H1 (cell line): ENCODE measurements around the gene DCTD.

Source experiments
- ASH2L ChIP-seq: fragments of 200-600, 300-600 bp; sonication (generic); IDR thresholded peaks from one replicate; pipeline ENCODE4 v1.7.1; 2017; ENCODE audit warnings: low read length
- CHD2 ChIP-seq: IDR thresholded peaks from 2 replicates; pipeline ENCODE4 v1.6.1; 2012; ENCODE audit warnings: low read length, improper control_type of control experiment
- CREB1 ChIP-seq: IDR thresholded peaks from 2 replicates; pipeline ENCODE4 v1.6.1; 2012; ENCODE audit warnings: inconsistent platforms
- CTCF ChIP-seq, 3 experiments: IDR thresholded peaks; 1 replicate in 2 of 3; 2 replicates in 1 of 3; pipeline versions ENCODE4 v1.5.1 to v1.6.1; 2011; ENCODE audit warnings: low read length in 3 of 3, mild to moderate bottlenecking in 3 of 3, inconsistent platforms in 2 of 3, low read depth in 1 of 3, moderate library complexity in 1 of 3; ENCODE audit not compliant: insufficient read depth in 1 of 3; ENCODE audit errors: control extremely low read depth in 1 of 3
- HDAC2 ChIP-seq, 2 experiments: fragments of 300-600 bp in 1 of 2; sonication (generic) in 1 of 2; IDR thresholded peaks; 2 replicates each; pipeline ENCODE4 v1.6.1; 2011 to 2012; ENCODE audit warnings: low read depth in 2 of 2, low read length in 2 of 2, mild to moderate bottlenecking in 2 of 2, moderate library complexity in 2 of 2, borderline replicate concordance in 1 of 2, inconsistent platforms in 1 of 2
- PHF8 ChIP-seq: fragments of 200-600 bp; sonication (generic); conservative IDR thresholded peaks from 2 replicates; pipeline ENCODE4 v1.7.1; 2012; ENCODE audit warnings: low read depth, mild to moderate bottlenecking, inconsistent platforms, low read length, moderate library complexity
- POLR2A ChIP-seq, 2 experiments: IDR thresholded peaks; 1 replicate in 1 of 2; 2 replicates in 1 of 2; pipeline ENCODE4 v1.6.1; 2011; ENCODE audit warnings: low read depth in 2 of 2, low read length in 2 of 2, mild to moderate bottlenecking in 2 of 2; ENCODE audit errors: control extremely low read depth in 1 of 2
- POLR2AphosphoS5 ChIP-seq: IDR thresholded peaks from 2 replicates; pipeline ENCODE4 v1.6.1; 2011; ENCODE audit warnings: low read depth, low read length
- RFX5 ChIP-seq: IDR thresholded peaks from 2 replicates; pipeline ENCODE4 v1.6.1; 2011; ENCODE audit warnings: low read depth, low read length, improper control_type of control experiment, borderline replicate concordance
- SIX5 ChIP-seq: IDR thresholded peaks from 2 replicates; pipeline ENCODE4 v1.6.1; 2011; ENCODE audit warnings: mild to moderate bottlenecking, low read depth, low read length

GRCh38 chr4:182960746-182961145, 43.6 kb upstream of the DCTD start:
- no peak for TF ChIP-seq CTCF (IDR thresholded peaks at IDR 0.05; ENCODE audit: control extremely low read depth in 1 of 3, insufficient read depth in 1 of 3, low read depth in 1 of 3, low read length in 3 of 3)
- TF ChIP-seq CREB1: no peak
- no peak for TF ChIP-seq POLR2AphosphoS5
- TF ChIP-seq CHD2: no peak
- TF ChIP-seq HDAC2 (IDR thresholded peaks at IDR 0.05; ENCODE audit: borderline replicate concordance in 1 of 2, low read depth in 2 of 2, low read length in 2 of 2): no peak
- TF ChIP-seq ASH2L: no peak
- TF ChIP-seq SIX5: no peak
- TF ChIP-seq RFX5: no peak
- TF ChIP-seq PHF8: no peak
- no peak for TF ChIP-seq POLR2A (IDR thresholded peaks at IDR 0.05; ENCODE audit: control extremely low read depth in 1 of 2, low read depth in 2 of 2, low read length in 2 of 2)
